Anterior cingulate cortex (tissue), 58 donors: ENCODE data around the gene CCN5.

Source experiments
- DNase-seq, 58 donors: peaks; one replicate each; lab custom pipeline; 2025; lab: John Stamatoyannopoulos, UW

CCN5 gene

GRCh38 chr20:44733341-44734069 is 18.3 kb downstream of the CCN5 start:
- peak in 56 of 58 donors; percentile 7 to 87 (median 56) for DNase-seq

- DNase-seq: peak in 4 of 58 donors; percentile 5 to 32 (median 8)
These were observed 19.8 kb downstream of the CCN5 start for GRCh38 chr20:44734938-44735337.

- DNase-seq: no peak
These were observed 20.6 kb downstream of the CCN5 start for GRCh38 chr20:44735816-44736169.

- DNase-seq: peak in 52 of 58 donors; percentile 12 to 90 (median 62)
These were observed 21.2 kb downstream of the CCN5 start for GRCh38 chr20:44736170-44737021.

GRCh38 chr20:44737116-44737515 is 21.9 kb downstream of the CCN5 start:
- DNase-seq: no peak

- peak in 54 of 58 donors; percentile 17 to 87 (median 66) for DNase-seq
These were observed 23.8 kb downstream of the CCN5 start for GRCh38 chr20:44738813-44739477.

- no peak for DNase-seq
These were observed 24.8 kb downstream of the CCN5 start for GRCh38 chr20:44739942-44740341.

- no peak for DNase-seq
These were observed 27.3 kb downstream of the CCN5 start for GRCh38 chr20:44742304-44743079.

- no peak for DNase-seq
These were observed 28.0 kb downstream of the CCN5 start for GRCh38 chr20:44743080-44743701.

GRCh38 chr20:44743916-44744655 is 28.9 kb downstream of the CCN5 start:
- DNase-seq: no peak

- DNase-seq: no peak
These were observed 30.0 kb downstream of the CCN5 start for GRCh38 chr20:44745122-44745597.

- peak in 7 of 58 donors; percentile 11 to 28 (median 22) for DNase-seq
These were observed 30.6 kb downstream of the CCN5 start, which contains the start of gene KCNK15 for GRCh38 chr20:44745598-44746366. TSS of gene KCNK15 (plus strand) at chr20:44745865. CDS start at chr20:44745911, 46 bp downstream.

- DNase-seq: no peak
These were observed 31.4 kb downstream of the CCN5 start for GRCh38 chr20:44746367-44747165.

- peak in 55 of 58 donors; percentile 4 to 87 (median 50) for DNase-seq
These were observed 32.2 kb downstream of the CCN5 start for GRCh38 chr20:44747166-44748004.

GRCh38 chr20:44748005-44748370 is 32.8 kb downstream of the CCN5 start:
- DNase-seq: no peak

GRCh38 chr20:44750081-44750805 is 35.1 kb downstream of the CCN5 start:
- DNase-seq: no peak
